GM06990 (cell line): Measurements from ENCODE around the gene NOS1.
A peak's percentile ranks its signal among the peaks of the same experiment; 100 is the strongest.

ENCODE experiments used
- DNase-seq: peaks from one replicate; pipeline ENCODE4 v3.0.0-alpha.2; 2011; ENCODE audit not compliant: insufficient read length; ENCODE audit errors: extremely low read depth
- H3K27me3 ChIP-seq: replicated peaks from 2 replicates; pipeline ENCODE4 v1.6.0; 2011; ENCODE audit warnings: low read length; ENCODE audit not compliant: control insufficient read depth, insufficient read depth
- H3K36me3 ChIP-seq: 2 replicates; pipeline ENCODE4 v1.5.1; 2011; ENCODE audit warnings: low read length; ENCODE audit not compliant: control insufficient read depth, insufficient read depth
- H3K4me3 ChIP-seq: replicated peaks from 2 replicates; pipeline ENCODE4 v1.5.1; 2011; ENCODE audit warnings: low read depth, mild to moderate bottlenecking, control low read depth, low read length
- TF ChIP-seq, protein P1 (sequence below): IDR thresholded peaks from 2 replicates; pipeline ENCODE4 v1.5.1; 2011; ENCODE audit warnings: low read length, control low read depth, mild to moderate bottlenecking, inconsistent platforms; ENCODE audit not compliant: insufficient read depth, poor library complexity, severe bottlenecking

Gene NOS1

DNA sequence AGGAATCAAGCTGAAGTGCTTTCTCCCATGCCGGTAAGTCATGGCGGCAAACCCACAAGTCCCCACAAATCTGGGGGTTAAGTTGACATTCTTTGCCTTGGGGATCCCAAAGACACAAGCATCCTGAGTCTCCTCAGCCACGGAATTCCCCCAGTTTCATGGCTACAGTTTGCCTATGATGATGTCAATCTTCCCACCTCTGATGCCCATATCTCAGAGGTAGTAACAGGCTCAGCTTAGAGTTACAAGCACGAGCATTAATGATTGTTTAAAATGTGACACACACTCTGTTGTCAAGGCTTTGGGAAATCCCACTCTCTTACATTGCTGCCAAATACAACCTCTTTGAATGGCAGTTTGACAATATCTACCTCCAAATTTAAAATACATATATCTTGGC lies 22.3 kb downstream of the NOS1 start:
- Histone ChIP-seq H3K36me3 (no peaks in the 10 kb centered on the region), H3K4me3 (no peak overlapping the region), H3K27me3 (no peaks in the 10 kb centered on the region; the same call in 1 of the 2 replicates)
- DNase-seq: no peak
- TF ChIP-seq, protein P1, sequence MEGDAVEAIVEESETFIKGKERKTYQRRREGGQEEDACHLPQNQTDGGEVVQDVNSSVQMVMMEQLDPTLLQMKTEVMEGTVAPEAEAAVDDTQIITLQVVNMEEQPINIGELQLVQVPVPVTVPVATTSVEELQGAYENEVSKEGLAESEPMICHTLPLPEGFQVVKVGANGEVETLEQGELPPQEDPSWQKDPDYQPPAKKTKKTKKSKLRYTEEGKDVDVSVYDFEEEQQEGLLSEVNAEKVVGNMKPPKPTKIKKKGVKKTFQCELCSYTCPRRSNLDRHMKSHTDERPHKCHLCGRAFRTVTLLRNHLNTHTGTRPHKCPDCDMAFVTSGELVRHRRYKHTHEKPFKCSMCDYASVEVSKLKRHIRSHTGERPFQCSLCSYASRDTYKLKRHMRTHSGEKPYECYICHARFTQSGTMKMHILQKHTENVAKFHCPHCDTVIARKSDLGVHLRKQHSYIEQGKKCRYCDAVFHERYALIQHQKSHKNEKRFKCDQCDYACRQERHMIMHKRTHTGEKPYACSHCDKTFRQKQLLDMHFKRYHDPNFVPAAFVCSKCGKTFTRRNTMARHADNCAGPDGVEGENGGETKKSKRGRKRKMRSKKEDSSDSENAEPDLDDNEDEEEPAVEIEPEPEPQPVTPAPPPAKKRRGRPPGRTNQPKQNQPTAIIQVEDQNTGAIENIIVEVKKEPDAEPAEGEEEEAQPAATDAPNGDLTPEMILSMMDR: no peak

DNA sequence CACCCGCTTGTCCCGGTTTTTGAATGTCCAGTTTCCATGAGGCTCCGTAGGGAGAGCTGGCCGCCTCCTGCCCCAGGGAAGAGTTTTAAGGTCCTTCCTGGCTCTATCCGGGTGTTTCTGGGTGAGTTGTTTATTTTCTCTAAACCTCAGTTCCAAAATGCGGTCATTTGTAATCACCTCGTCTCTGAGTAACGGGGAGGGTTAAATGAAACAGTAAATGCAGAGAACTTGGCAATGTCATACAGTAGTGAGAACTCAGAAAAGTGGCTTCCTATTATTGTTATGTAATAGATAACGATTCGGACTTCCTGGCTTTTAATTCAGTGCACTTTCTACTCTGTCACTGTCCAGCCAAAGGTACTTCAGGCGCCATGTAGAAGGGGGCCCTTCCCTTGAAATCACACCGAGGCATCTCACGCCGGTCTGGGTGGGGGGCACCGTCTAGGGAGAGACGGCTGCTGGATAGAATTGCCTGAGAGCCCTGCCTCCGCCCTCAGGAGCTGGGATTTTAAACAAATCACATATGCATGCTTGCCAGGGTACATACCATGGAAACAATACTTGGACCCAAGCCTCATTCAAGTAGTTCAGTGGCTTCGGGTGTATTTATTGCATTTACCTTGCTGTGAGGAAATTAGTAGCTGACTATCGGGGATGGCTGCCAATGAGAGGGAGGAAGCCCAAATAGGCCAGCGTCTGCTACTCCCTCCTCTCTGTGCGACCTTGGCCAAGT lies 26.4 kb downstream of the NOS1 start:
- H3K4me3 ChIP-seq: no peak overlapping the region
- TF ChIP-seq, protein P1: no peak
- no peak for DNase-seq
- no peaks in the 10 kb centered on the region for H3K36me3 ChIP-seq
- H3K27me3 ChIP-seq: no peaks in the 10 kb centered on the region; the same call in 1 of the 2 replicates

DNA sequence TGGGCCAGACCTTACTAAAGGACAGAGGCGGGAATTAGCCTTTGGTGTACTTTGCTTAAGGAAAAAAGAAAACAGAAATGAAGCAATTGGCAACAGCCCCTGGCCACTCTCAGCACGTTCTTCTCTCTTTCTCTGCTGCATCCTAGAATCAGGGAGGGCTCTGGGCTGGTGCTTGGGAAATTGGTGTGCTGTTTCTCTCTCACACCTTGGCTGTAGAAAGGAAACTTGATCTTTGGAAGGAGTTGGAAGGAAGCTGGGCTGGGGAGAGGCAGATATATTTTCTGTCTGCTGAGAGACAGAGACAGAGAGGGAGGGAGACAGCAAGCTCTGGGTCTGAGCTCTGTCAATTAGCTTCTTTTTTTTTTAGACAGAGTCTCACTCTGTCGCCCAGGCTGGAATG lies 27.4 kb downstream of the NOS1 start:
- Histone ChIP-seq H3K4me3 (no peak overlapping the region), H3K27me3 (no peaks in the 10 kb centered on the region; the same call in 1 of the 2 replicates), H3K36me3 (no peaks in the 10 kb centered on the region)
- no peak for DNase-seq
- TF ChIP-seq, protein P1: no peak

DNA sequence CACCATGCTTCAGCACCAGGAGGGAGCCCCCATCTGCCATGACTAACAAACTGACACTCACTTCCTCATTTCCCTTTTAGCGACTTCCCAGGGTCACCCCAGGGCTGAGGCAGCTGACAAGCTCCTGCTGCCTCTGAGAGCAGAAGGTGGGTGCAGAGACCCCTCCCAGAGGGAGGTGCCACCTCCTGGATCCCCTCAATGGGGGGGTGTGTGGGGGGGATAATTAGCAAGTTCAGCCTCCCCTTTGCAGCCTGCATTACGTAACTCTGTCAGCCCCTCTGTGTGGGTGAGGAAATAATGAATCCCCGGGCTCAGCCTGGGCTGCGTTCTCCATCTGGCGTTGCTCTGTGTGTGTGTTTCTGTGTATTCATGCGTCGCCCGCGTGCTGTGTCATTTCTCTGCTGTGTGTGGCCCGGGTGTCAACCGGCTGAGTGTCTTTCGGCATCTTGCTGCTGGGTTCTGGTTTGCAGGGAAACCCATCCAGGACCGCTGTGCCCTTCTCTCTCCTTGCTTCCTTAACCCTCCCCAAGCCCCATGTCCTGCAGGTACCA lies 28.0 kb downstream of the NOS1 start:
- no peak overlapping the region for H3K4me3 ChIP-seq
- DNase-seq: no peak
- no peaks in the 10 kb centered on the region; the same call in 1 of the 2 replicates for H3K27me3 ChIP-seq
- H3K36me3 ChIP-seq: no peaks in the 10 kb centered on the region
- TF ChIP-seq, protein P1: no peak

DNA sequence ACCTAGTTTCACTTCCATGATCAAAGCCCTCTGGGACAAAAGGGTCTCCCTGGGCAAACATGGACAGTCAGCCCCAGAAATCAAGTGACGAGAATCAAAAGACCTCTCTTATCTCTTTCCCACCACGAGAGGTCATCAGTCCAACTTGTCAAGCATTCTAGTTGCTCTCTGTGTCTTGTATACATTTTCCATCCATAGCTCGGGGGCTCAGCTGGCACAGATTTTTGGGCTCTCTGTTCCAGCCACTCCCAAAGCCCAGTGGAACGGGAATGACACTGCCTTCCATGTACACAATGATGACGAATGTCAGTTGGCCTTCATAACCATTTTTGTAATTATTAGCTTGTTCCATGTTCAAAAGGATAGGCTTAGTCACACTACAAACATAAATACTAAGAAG lies 29.7 kb downstream of the NOS1 start:
- no peak overlapping the region for H3K4me3 ChIP-seq

More for the DNA sequence above, 29.7 kb downstream of the NOS1 start:
- Histone ChIP-seq H3K36me3 (no peaks in the 10 kb centered on the region), H3K27me3 (peaks cover 2% of the 10 kb centered on the region)
- TF ChIP-seq, protein P1: peak; percentile 30
- no peak for DNase-seq
